ENCODE results near the gene CCDC68. TPM values are rescaled to one million over a fixed set of nuclear protein-coding genes. Genes with fewer than 3 reads are reported as not detected.

Gene CCDC68
- total RNA-seq, 1 donor from 2014 or later, result 15.8 TPM

- H3K4me1 ChIP-seq, result no peaks in the 10 kb centered on the region
- H3K36me3 ChIP-seq, result no peaks in the 10 kb centered on the region
- no peak overlapping the region for H3K27ac ChIP-seq
- no peaks in the 10 kb centered on the region for H3K27me3 ChIP-seq
- no peak for DNase-seq (ENCODE audit: low spot score in 2 of 2)
- intact Hi-C loops (cut with DNase I), result no loop called here
- no peak overlapping the region for H3K4me3 ChIP-seq
- TF ChIP-seq, protein P1, sequence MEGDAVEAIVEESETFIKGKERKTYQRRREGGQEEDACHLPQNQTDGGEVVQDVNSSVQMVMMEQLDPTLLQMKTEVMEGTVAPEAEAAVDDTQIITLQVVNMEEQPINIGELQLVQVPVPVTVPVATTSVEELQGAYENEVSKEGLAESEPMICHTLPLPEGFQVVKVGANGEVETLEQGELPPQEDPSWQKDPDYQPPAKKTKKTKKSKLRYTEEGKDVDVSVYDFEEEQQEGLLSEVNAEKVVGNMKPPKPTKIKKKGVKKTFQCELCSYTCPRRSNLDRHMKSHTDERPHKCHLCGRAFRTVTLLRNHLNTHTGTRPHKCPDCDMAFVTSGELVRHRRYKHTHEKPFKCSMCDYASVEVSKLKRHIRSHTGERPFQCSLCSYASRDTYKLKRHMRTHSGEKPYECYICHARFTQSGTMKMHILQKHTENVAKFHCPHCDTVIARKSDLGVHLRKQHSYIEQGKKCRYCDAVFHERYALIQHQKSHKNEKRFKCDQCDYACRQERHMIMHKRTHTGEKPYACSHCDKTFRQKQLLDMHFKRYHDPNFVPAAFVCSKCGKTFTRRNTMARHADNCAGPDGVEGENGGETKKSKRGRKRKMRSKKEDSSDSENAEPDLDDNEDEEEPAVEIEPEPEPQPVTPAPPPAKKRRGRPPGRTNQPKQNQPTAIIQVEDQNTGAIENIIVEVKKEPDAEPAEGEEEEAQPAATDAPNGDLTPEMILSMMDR (IDR thresholded peaks at IDR 0.05), result no peak
- H3K9me3 ChIP-seq, result no peaks in the 10 kb centered on the region
These were observed 1.3 kb downstream of the CCDC68 start for GRCh38 chr18:54957996-54958395.

DNA sequence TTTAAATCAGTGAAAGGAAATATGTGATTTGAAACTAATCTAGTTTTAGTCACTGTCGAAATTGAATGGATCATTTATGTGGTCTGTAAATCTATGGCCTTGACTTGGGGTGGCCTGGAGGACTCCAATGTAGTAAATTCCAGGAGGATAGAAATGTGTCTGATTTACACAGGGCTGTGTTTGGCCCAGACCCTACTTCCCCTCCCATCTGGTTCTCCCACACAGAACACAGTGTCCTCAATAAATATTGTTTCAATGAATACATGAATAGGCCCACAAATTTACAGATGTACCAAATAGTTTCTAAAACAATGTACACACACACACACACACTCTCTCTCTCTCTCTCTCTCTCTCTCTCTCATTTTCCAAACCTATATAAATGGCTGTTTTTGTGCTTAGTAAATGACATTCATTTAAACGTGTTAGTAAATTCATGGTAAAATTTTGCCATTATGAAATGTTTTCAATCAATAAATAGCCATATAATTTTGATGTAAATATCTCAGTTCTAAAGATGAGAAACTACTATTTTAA lies 1.9 kb downstream of the CCDC68 start:
- DNase-seq (ENCODE audit: low spot score in 2 of 2), result no peak
- H3K4me1 ChIP-seq, result no peaks in the 10 kb centered on the region
- intact Hi-C loops (cut with DNase I), result no loop called here
- no peaks in the 10 kb centered on the region for H3K27me3 ChIP-seq
- H3K27ac ChIP-seq, result no peak overlapping the region
- TF ChIP-seq, protein P1 (IDR thresholded peaks at IDR 0.05), result no peak
- H3K4me3 ChIP-seq, result no peak overlapping the region
- no peaks in the 10 kb centered on the region for H3K9me3 ChIP-seq
- H3K36me3 ChIP-seq, result no peaks in the 10 kb centered on the region

DNA sequence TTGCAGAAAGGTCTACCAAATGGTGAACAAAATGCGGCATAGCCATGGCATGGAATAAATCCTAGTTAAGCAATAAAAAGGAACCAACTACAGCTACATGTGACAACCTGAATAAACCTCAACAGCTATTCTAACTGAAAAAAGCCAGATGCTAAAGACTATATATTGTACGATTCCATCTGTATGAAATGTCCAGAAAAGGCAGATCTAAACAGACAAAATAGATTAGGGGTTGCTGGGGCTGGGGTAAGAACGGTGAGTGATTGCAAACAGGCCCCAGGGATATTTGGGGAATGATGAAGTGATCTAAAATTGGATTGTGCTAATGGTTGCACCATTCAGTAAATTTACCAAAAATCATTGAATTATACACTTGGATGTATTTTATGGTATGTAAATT lies 2.8 kb downstream of the CCDC68 start:
- intact Hi-C loops (cut with DNase I), result no loop called here
- Histone ChIP-seq H3K27me3 (no peaks in the 10 kb centered on the region), H3K27ac (no peak overlapping the region), H3K4me1 (no peaks in the 10 kb centered on the region), H3K9me3 (no peaks in the 10 kb centered on the region), H3K4me3 (no peak overlapping the region), H3K36me3 (no peaks in the 10 kb centered on the region)
- TF ChIP-seq, protein P1 (IDR thresholded peaks at IDR 0.05), result no peak
- no peak for DNase-seq (ENCODE audit: low spot score in 2 of 2)

DNA sequence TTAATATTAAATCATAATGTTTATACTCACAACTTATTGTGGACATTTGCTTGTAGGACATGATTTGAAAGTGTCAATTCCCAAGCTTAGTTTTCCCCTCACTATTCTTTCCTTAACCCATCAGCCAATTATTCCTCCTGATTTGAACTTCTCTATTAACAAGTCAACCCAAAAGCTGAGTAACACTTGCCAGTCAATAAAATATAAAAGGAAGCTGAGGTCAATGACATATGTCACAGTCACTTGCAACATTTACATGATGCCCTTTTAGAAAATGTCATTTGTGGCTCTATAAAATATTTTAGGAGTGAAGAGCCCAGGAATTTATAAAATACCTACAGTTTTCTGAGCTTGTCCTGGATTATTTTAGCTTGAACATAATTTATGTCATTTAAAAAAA lies 7.2 kb downstream of the CCDC68 start:
- Histone ChIP-seq H3K4me3 (no peak overlapping the region), H3K36me3 (no peaks in the 10 kb centered on the region), H3K27ac (no peak overlapping the region), H3K27me3 (no peaks in the 10 kb centered on the region), H3K4me1 (no peaks in the 10 kb centered on the region), H3K9me3 (no peaks in the 10 kb centered on the region)
- no peak for DNase-seq (ENCODE audit: low spot score in 2 of 2)
- TF ChIP-seq, protein P1 (IDR thresholded peaks at IDR 0.05), result no peak
- intact Hi-C loops (cut with DNase I), result no loop called here

GRCh38 chr18:54950221-54950620 lies 9.0 kb downstream of the CCDC68 start:
- intact Hi-C loops (cut with DNase I), result no loop called here
- DNase-seq (ENCODE audit: low spot score in 2 of 2), result no peak
- Histone ChIP-seq H3K27me3 (no peaks in the 10 kb centered on the region), H3K4me1 (no peaks in the 10 kb centered on the region), H3K27ac (no peak overlapping the region), H3K9me3 (no peaks in the 10 kb centered on the region), H3K36me3 (no peaks in the 10 kb centered on the region), H3K4me3 (no peak overlapping the region)
- TF ChIP-seq, protein P1 (IDR thresholded peaks at IDR 0.05), result no peak

DNA sequence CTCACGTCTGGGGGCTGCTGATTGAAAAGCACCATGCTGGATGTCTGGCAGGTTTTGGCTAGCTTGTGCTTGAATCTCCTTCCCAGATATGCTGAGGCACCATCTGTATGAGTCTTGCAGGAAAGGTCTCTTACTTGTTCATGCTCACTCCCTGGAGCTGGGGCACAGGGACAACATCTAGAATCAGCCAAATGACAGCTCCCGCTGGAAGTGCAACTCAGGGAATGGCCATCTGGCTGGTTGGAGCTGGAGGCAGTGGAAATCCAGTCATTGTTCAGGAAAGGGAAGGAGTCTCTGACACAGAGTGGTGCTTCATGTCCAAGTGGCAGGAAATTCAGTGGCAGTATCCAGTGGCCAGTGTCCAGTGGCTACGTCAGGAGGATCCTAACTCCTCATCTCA lies 9.7 kb downstream of the CCDC68 start:
- Histone ChIP-seq H3K36me3 (no peaks in the 10 kb centered on the region), H3K27ac (no peak overlapping the region), H3K4me3 (no peak overlapping the region), H3K4me1 (no peaks in the 10 kb centered on the region), H3K9me3 (no peaks in the 10 kb centered on the region), H3K27me3 (no peaks in the 10 kb centered on the region)
- no peak for DNase-seq (ENCODE audit: low spot score in 2 of 2)
- intact Hi-C loops (cut with DNase I), result no loop called here
- TF ChIP-seq, protein P1 (IDR thresholded peaks at IDR 0.05), result no peak

Data from ascending aorta (tissue), 2 donors.